IMR-90 (cell line): ENCODE results near the gene TTI1. TPM values are rescaled to one million over a fixed set of nuclear protein-coding genes. Genes with fewer than 3 reads are reported as not detected.

Source experiments
- ATAC-seq: fragments of 200-7000 bp; cut with Tn5 transposase; 2 replicates; pipeline ENCODE4 v1.9.1; 2020; ENCODE audit warnings: low read depth, mild to moderate bottlenecking, moderate library complexity
- BruUV-seq: library from RNA; stranded (reverse); fragments of 400-500 nt; replicated peaks from 2 replicates; lab custom pipeline; 2021; lab: Mats Ljungman, UMichigan
- CTCF ChIA-PET: fragments of 300-600 bp; formaldehyde crosslinking; extraction: SDS; loops from one replicate; lab custom pipeline; 2021; ENCODE audit warnings: antibody characterized with exemption; lab: Yijun Ruan, JAX
- POLR2A ChIA-PET: fragments of 300-600 bp; sonication (Branson Sonifier 250); formaldehyde crosslinking; loops from one replicate; lab custom pipeline; 2022; ENCODE audit warnings: antibody characterized with exemption; ENCODE audit not compliant: unreplicated experiment; lab: Charles Lee
- DNase-seq: peaks from one replicate; pipeline ENCODE4 v3.0.0; 2013
- H2AFZ ChIP-seq: replicated peaks from 2 replicates; pipeline ENCODE3; 2013; ENCODE audit warnings: low read length, mild to moderate bottlenecking; ENCODE audit not compliant: poor library complexity
- H2AK5ac ChIP-seq: 2 replicates; pipeline ENCODE4 v1.6.1; 2013; ENCODE audit warnings: low read depth, low read length, inconsistent platforms
- H2AK9ac ChIP-seq: replicated peaks from 2 replicates; pipeline ENCODE3; 2013; ENCODE audit warnings: mild to moderate bottlenecking, low read depth, low read length, moderate library complexity; ENCODE audit not compliant: poor library complexity
- H2BK120ac ChIP-seq: 2 replicates; pipeline ENCODE4 v1.6.1; 2013; ENCODE audit warnings: low read depth, low read length, inconsistent platforms
- H2BK15ac ChIP-seq: 3 replicates; pipeline ENCODE4 v1.6.1; 2013; ENCODE audit warnings: low read depth, low read length, inconsistent platforms
- H2BK20ac ChIP-seq: 2 replicates; pipeline ENCODE4 v1.6.1; 2013; ENCODE audit warnings: low read depth, mild to moderate bottlenecking, inconsistent platforms, low read length, moderate library complexity
- H2BK5ac ChIP-seq: 2 replicates; pipeline ENCODE4 v1.6.1; 2013; ENCODE audit warnings: mild to moderate bottlenecking, low read depth, low read length, inconsistent platforms; ENCODE audit not compliant: poor library complexity, severe bottlenecking
- H3K14ac ChIP-seq: replicated peaks from 2 replicates; pipeline ENCODE4 v1.6.1; 2013; ENCODE audit warnings: low read depth, low read length, inconsistent platforms
- H3K18ac ChIP-seq: 2 replicates; pipeline ENCODE4 v1.6.1; 2013; ENCODE audit warnings: low read depth, low read length, control low read depth
- H3K23ac ChIP-seq: 2 replicates; pipeline ENCODE4 v1.6.1; 2013; ENCODE audit warnings: low read depth, low read length, inconsistent platforms
- H3K27ac ChIP-seq: 2 replicates; pipeline ENCODE4 v1.5.1; 2013; ENCODE audit warnings: mild to moderate bottlenecking, control low read depth, low read length; ENCODE audit not compliant: insufficient read depth
- H3K27me3 ChIP-seq: 2 replicates; pipeline ENCODE4 v1.6.1; 2013; ENCODE audit warnings: low read length; ENCODE audit not compliant: control insufficient read depth, insufficient read depth
- H3K36me3 ChIP-seq: 2 replicates; pipeline ENCODE4 v1.6.1; 2013; ENCODE audit warnings: low read length, mixed read lengths; ENCODE audit not compliant: control insufficient read depth, insufficient read depth
- H3K4ac ChIP-seq: 2 replicates; pipeline ENCODE4 v1.6.1; 2013; ENCODE audit warnings: low read depth, low read length, inconsistent platforms
- H3K4me1 ChIP-seq: 2 replicates; pipeline ENCODE4 v1.6.1; 2013; ENCODE audit warnings: low read length, mixed read lengths; ENCODE audit not compliant: control insufficient read depth, insufficient read depth
- H3K4me2 ChIP-seq: 2 replicates; pipeline ENCODE4 v1.6.1; 2013; ENCODE audit warnings: low read depth, mild to moderate bottlenecking, control low read depth, low read length, moderate library complexity
- H3K4me3 ChIP-seq: 2 replicates; pipeline ENCODE4 v1.5.1; 2013; ENCODE audit warnings: low read depth, mild to moderate bottlenecking, control low read depth, low read length, moderate library complexity; ENCODE audit not compliant: insufficient read depth
- H3K56ac ChIP-seq: 2 replicates; pipeline ENCODE4 v1.6.1; 2013; ENCODE audit warnings: low read length, inconsistent platforms; ENCODE audit not compliant: insufficient read depth; ENCODE audit errors: extremely low read depth
- H3K79me1 ChIP-seq, 2 experiments: 2 replicates each; pipeline ENCODE4 v1.6.1; 2013; ENCODE audit warnings: low read length in 2 of 2, inconsistent platforms in 1 of 2, low read depth in 1 of 2
- H3K9ac ChIP-seq: 2 replicates; pipeline ENCODE4 v1.6.1; 2013; ENCODE audit warnings: low read depth, low read length, control low read depth
- H3K9me1 ChIP-seq: 2 replicates; pipeline ENCODE4 v1.6.1; 2013; ENCODE audit warnings: low read length, inconsistent platforms; ENCODE audit not compliant: insufficient read depth
- H3K9me3 ChIP-seq: 2 replicates; pipeline ENCODE4 v1.6.1; 2013; ENCODE audit warnings: low read length; ENCODE audit not compliant: control insufficient read depth, insufficient read depth
- H4K20me1 ChIP-seq: 2 replicates; pipeline ENCODE4 v1.6.1; 2013; ENCODE audit warnings: low read length, inconsistent platforms; ENCODE audit not compliant: insufficient read depth
- H4K5ac ChIP-seq: 2 replicates; pipeline ENCODE4 v1.6.1; 2013; ENCODE audit warnings: mild to moderate bottlenecking, low read depth, low read length, control low read depth
- H4K8ac ChIP-seq, 2 experiments: 2 replicates each; pipeline ENCODE4 v1.6.1; 2013; ENCODE audit warnings: low read depth in 2 of 2, low read length in 2 of 2, control low read depth in 1 of 2, inconsistent platforms in 1 of 2
- H4K91ac ChIP-seq: 2 replicates; pipeline ENCODE4 v1.6.1; 2013; ENCODE audit warnings: low read depth, low read length, inconsistent platforms; ENCODE audit not compliant: insufficient read depth
- BHLHE40 ChIP-seq: fragments of 150-350 bp; IDR thresholded peaks from 2 replicates; pipeline ENCODE4 v1.6.1; 2016; ENCODE audit warnings: mild to moderate bottlenecking, low read depth, low read length
- CHD1 ChIP-seq: IDR thresholded peaks from 2 replicates; pipeline ENCODE4 v1.6.1; 2012; ENCODE audit warnings: low read depth, low read length, improper control_type of control experiment
- CTCF ChIP-seq: conservative IDR thresholded peaks from 2 replicates; pipeline ENCODE4 v1.5.1; 2012; ENCODE audit warnings: mild to moderate bottlenecking, low read depth, low read length, improper control_type of control experiment
- FOS ChIP-seq: fragments of 150-350 bp; IDR thresholded peaks from 2 replicates; pipeline ENCODE4 v1.6.1; 2016; ENCODE audit warnings: low read depth, low read length
- MAFK ChIP-seq: IDR thresholded peaks from 2 replicates; pipeline ENCODE4 v1.6.1; 2012; ENCODE audit warnings: low read depth, low read length, improper control_type of control experiment
- MAZ ChIP-seq: IDR thresholded peaks from 2 replicates; pipeline ENCODE4 v1.6.1; 2012; ENCODE audit warnings: low read depth, mild to moderate bottlenecking, low read length, improper control_type of control experiment, moderate library complexity, borderline replicate concordance
- MXI1 ChIP-seq: IDR thresholded peaks from 2 replicates; pipeline ENCODE4 v1.6.1; 2012; ENCODE audit warnings: low read depth, mild to moderate bottlenecking, low read length, moderate library complexity, borderline replicate concordance
- NFE2L2 ChIP-seq: fragments of 150-350 bp; IDR thresholded peaks from 2 replicates; pipeline ENCODE4 v1.6.1; 2016; ENCODE audit warnings: low read depth, mild to moderate bottlenecking, low read length
- POLR2A ChIP-seq: IDR thresholded peaks from 2 replicates; pipeline ENCODE4 v1.6.1; 2012; ENCODE audit warnings: mild to moderate bottlenecking, low read depth, low read length
- RAD21 ChIP-seq: IDR thresholded peaks from 2 replicates; pipeline ENCODE4 v1.6.1; 2012; ENCODE audit warnings: low read length, improper control_type of control experiment
- RFX5 ChIP-seq: IDR thresholded peaks from 2 replicates; pipeline ENCODE4 v1.8.0; 2012; ENCODE audit warnings: low read depth, mild to moderate bottlenecking, low read length, moderate library complexity
- SMC3 ChIP-seq: fragments of 150-350 bp; IDR thresholded peaks from 2 replicates; pipeline ENCODE4 v1.6.1; 2016; ENCODE audit warnings: low read depth, mild to moderate bottlenecking, antibody characterized with exemption, low read length, moderate library complexity
- WGBS, 2 experiments: methylation state at CpG; one replicate each; pipeline versions ENCODE4 v1.1.5 to v1.1.7; 2013; ENCODE audit warnings: missing lambda C conversion rate in 2 of 2; ENCODE audit not compliant: insufficient read length in 1 of 2; ENCODE audit errors: extremely low coverage in 2 of 2; 5-methylcytosine and 5-hydroxymethylcytosine counted together
- dilution Hi-C: fragments of 300-500 bp; cut with HindIII; formaldehyde crosslinking; loops from one replicate; pipeline ENCODE4 v1.14.3; 2018; ENCODE audit warnings: low sequenced_read_pairs; ENCODE audit not compliant: unreplicated experiment
- in situ Hi-C: fragments of 300-500 bp; cut with MboI; formaldehyde crosslinking; loops from 3 replicates; pipeline ENCODE4 v1.14.3; 2019; ENCODE audit warnings: low sequenced_read_pairs, inconsistent platforms, mixed read lengths
- intact Hi-C: fragments of 100-400 bp; cut with micrococcal nuclease; formaldehyde crosslinking; loops from 2 replicates; pipeline ENCODE4 v1.10.0; 2022
- polyA plus RNA-seq, 3 experiments: library from polyadenylated mRNA; depleted of rRNA; stranded (reverse); fragments of >200 nt; gene quantifications; 2 replicates each; pipeline ENCODE4 v1.2.3, GENCODE V29; 2012; ENCODE audit warnings: low replicate concordance in 1 of 3
- total RNA-seq: library from RNA; depleted of rRNA; stranded (reverse); fragments of >200 nt; gene quantifications from 2 replicates; pipeline ENCODE4 v1.2.3, GENCODE V29; 2012
- TF ChIP-seq, protein P1 (sequence below): fragments of 150-350 bp; IDR thresholded peaks from 2 replicates; pipeline ENCODE4 v1.6.1; 2016; ENCODE audit warnings: low read depth, mild to moderate bottlenecking, low read length, moderate library complexity, borderline replicate concordance
- TF ChIP-seq, protein P2 (sequence below): fragments of 150-350 bp; IDR thresholded peaks from 2 replicates; pipeline ENCODE4 v1.6.1; 2017; ENCODE audit warnings: mild to moderate bottlenecking, antibody characterized with exemption, low read length, low read depth

The TTI1 gene
- total and polyA plus RNA-seq, 2 of the 4 experiments (the other 2 are of a cell fraction), result 12.5 to 17.6 TPM

- Histone ChIP-seq H3K4me1 (peaks cover 3% of the 10 kb centered on the region; the same call in 1 of the 2 replicates), H3K27ac (no peak overlapping the region), H3K27me3 (peaks cover 13% of the 10 kb centered on the region), H3K56ac (no peak overlapping the region), H3K4ac (no peak overlapping the region), H3K4me2 (no peak overlapping the region), H4K5ac (no peak overlapping the region), H4K91ac (no peak overlapping the region), H4K20me1 (no peaks in the 10 kb centered on the region), H3K79me1 (no peaks in the 10 kb centered on the region), H2BK20ac (no peak overlapping the region), H2BK15ac (no peak overlapping the region), H3K4me3 (no peak overlapping the region), H2AK9ac (no peak overlapping the region), H3K9me3 (no peaks in the 10 kb centered on the region), H2AFZ (no peak overlapping the region), H3K14ac (no peak overlapping the region), H2BK5ac (no peak overlapping the region), H2AK5ac (no peak overlapping the region), H3K9me1 (no peaks in the 10 kb centered on the region), H3K36me3 (no peaks in the 10 kb centered on the region), H3K18ac (no peak overlapping the region), H3K23ac (no peak overlapping the region), H3K9ac (no peak overlapping the region), H2BK120ac (no peak overlapping the region), H4K8ac (no peak overlapping the region)
- POLR2A ChIA-PET, result no interaction called here
- ATAC-seq, result no peak
- TF ChIP-seq MAZ, result no peak
- no peak for TF ChIP-seq CTCF
- no peak for TF ChIP-seq RFX5
- TF ChIP-seq POLR2A, result no peak
- TF ChIP-seq, protein P1, sequence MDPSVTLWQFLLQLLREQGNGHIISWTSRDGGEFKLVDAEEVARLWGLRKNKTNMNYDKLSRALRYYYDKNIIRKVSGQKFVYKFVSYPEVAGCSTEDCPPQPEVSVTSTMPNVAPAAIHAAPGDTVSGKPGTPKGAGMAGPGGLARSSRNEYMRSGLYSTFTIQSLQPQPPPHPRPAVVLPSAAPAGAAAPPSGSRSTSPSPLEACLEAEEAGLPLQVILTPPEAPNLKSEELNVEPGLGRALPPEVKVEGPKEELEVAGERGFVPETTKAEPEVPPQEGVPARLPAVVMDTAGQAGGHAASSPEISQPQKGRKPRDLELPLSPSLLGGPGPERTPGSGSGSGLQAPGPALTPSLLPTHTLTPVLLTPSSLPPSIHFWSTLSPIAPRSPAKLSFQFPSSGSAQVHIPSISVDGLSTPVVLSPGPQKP, result no peak
- TF ChIP-seq MAFK, result no peak
- TF ChIP-seq, protein P2, sequence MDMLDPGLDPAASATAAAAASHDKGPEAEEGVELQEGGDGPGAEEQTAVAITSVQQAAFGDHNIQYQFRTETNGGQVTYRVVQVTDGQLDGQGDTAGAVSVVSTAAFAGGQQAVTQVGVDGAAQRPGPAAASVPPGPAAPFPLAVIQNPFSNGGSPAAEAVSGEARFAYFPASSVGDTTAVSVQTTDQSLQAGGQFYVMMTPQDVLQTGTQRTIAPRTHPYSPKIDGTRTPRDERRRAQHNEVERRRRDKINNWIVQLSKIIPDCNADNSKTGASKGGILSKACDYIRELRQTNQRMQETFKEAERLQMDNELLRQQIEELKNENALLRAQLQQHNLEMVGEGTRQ, result no peak
- no peak for TF ChIP-seq MXI1
- no peak for TF ChIP-seq BHLHE40
- TF ChIP-seq SMC3, result no peak
- no peak for TF ChIP-seq CHD1
- no peak for TF ChIP-seq RAD21
- TF ChIP-seq NFE2L2, result no peak
- no peak for TF ChIP-seq FOS
- dilution Hi-C loops, result no loop called here
- intact Hi-C loops, result no loop called here
- CTCF ChIA-PET, result no interaction called here
- in situ Hi-C loops, result no loop called here
- DNase-seq, result no peak
- WGBS, 2 experiments, result no CpG with 5 or more reads among the region's 1 CpG
- BruUV-seq, result no TSS peak
Observed at GRCh38 chr20:37961066-37961465, 72.2 kb downstream of the TTI1 start.
